ENCODE data around the gene FANK1. TPM values are rescaled to one million over a fixed set of nuclear protein-coding genes. Genes with fewer than 3 reads are reported as not detected.
"Not testable (repeated sequence)": the region's sequence is repeated elsewhere in the genome, so short reads cannot be mapped to it uniquely, and the experiment has no call there.

FANK1 gene
- polyA plus RNA-seq, 1 donor, result 0.56 TPM

DNA sequence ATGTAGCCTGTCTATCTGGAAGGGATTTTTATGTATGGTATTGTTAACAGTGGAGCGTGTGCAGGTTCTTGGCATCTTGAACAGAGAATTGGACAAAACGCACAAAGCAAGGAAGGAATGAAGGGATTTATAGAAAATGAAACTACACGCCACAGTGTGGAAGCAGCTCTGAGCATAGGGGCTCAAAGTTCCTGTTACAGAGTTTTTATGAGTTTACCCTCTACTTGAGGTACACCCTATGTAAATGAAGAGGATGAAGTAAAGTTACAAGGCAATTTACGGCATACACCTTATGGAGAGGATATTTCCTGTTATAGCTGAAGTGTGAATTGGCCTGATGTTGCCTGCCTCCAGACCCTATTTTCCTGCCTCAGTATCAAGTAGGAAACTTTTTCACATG, 33.3 kb downstream of the FANK1 start:
- no peak for DNase-seq

DNA sequence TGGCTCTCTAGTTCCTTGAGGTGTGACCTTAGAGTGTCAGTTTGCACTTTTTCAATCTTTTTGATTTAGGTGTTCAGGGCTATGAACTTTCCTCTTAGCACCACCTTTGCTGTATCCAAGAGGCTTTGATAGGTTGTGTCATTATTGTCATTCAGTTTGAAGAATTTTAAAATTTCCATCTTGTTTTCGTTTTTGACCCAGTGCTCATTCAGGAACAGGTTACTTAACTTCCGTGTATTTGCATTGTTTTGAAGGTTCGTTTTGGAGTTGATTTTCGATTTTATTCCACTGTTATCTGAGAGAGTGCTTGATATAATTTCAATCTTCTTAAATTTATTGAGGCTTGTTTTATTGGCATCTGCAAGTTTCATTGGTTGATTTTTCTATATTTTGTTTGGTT, 37.3 kb downstream of the FANK1 start:
- DNase-seq, result no peak

DNA sequence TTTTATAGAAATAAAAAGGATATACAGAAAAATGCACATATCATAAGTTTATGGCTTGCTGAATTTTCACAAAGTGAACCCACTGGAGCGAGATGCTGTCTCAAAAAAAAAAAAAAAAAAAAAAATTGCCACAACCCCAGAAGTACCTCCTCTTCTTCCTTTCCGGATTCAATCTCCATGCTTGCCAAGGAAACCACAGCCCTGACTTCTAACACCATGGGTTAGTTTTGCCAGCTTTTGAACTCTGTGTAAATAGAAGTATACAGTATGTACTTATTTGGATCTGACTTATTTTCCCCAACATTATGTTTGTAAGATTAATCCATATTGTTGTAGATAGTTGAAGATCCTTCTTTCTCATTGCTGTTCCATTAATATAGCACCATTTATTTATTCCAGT, 40.0 kb downstream of the FANK1 start:
- no peak for DNase-seq

DNA sequence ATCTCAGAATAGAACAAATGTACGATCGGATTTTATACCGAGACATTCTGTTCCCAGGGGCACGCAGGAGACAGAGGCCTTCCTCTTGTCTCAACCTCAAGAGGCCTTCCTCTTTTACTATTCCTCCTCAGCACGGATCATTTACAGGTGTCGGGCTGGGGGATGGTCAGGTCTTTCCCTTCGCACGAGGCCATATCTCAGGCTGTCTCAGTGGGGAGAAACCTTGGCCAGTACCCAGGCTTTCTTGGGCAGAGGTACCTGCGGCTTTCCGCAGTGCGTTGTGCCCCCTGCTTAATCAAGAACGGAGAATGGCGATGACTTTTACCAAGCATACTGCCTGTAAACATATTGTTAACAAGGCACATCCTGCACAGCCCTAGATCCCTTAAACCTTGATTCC, 44.2 kb downstream of the FANK1 start:
- DNase-seq, result no peak

DNA sequence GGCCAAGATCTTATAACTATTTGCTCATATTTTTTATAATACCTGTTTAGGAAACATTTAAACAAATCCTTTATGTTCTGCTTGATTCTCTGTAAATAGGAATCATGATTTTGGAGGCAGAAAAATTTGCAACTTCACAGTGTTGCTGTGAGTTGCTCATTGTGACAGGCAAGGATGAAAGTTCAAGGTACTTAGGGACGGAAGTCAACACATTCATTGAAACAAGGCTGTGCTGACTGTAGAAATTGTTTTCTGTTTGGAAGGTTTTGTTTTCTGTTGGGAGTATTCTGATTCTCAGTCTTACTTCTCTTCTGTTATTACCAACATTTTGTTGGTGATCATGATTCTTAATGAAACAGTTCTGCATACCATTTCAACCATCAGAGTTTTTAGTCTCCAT, 54.9 kb downstream of the FANK1 start:
- DNase-seq, result no peak

DNA sequence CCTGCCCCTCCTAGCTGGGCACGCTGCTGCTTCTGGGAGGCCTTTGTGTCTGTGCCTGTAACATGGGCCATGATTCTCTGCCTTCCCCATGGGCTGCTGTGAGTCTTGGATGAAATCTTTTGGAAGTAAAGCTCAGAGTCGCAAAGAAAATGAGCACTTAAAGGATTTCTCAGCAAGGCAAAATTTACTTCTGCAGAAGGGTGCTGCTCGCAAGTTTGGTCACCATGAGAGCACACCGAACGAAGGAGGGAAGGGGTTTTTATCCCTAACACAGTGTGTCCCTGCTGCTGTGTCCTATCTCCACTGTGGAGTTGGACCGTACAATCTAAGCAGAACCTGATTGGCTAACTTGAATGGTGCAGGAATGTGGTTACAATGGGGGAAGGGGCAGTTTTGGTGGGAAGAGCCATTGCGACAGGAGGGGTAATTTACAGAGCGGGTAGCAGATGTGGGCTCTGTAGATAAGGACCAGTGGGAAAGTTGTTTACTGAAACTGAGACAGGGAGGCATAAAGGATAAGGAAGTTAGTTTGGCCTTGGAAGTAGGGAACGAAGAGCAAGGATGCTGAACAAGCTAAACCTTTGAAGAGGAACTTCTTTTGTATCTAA, 57.5 kb downstream of the FANK1 start:
- DNase-seq, result no peak

DNA sequence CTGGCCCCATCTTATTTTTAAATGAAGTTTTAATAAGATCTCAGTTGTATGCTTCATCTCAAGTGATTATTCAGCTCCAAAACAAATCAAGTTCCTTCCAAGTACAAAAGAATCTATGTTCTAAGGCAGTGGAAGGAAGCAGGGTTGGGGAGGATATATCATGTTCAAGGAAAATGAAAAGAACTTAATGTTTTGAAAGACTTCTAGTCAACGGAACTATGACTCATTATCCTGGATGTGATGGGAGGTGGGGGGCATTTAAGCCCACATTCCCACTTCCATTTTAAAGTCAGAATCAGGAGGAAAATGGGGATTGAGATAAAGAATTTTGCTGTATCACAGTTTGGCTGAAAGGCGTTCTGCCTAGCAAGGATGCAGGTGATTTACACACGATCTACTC, 59.4 kb downstream of the FANK1 start:
- DNase-seq, result no peak

DNA sequence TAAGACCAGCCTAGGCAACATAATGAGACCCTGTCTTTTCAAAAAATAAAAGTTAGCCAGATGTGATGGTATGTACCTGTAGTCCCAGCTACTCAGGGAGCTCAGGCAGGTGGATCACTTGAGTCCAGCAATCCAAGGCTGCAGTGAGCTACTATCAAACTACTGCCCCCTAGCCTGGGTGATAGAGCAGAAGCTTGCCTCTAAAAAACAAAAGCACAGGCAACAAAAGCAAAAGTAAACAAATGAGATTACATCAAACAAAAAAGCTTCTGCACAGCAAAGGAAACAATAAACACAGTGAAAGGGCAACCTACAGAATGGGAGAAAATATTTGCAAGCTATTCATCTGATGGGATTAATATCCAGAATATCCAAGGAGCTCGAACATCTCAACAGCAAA, 65.4 kb downstream of the FANK1 start:
- DNase-seq, result no peak

DNA sequence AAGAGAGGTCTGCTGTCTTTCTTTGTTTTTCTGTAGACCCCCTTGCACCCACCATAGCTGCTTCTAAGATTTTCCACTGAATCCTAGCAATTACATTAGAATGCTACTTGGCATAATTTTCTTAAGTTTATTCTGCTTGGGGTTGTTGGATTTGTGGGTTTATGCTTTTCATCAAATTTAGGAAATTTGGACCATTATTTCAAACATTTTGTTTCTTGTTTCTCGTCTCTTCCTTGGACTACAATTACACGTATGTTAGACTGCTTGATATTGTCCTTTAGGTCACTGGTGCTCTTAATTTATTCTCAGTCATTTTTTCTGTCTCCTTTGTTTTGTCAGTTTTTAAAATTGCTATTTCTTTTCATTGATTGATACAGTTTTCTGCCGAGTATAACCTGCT, 65.8 kb downstream of the FANK1 start:
- DNase-seq, result no peak

DNA sequence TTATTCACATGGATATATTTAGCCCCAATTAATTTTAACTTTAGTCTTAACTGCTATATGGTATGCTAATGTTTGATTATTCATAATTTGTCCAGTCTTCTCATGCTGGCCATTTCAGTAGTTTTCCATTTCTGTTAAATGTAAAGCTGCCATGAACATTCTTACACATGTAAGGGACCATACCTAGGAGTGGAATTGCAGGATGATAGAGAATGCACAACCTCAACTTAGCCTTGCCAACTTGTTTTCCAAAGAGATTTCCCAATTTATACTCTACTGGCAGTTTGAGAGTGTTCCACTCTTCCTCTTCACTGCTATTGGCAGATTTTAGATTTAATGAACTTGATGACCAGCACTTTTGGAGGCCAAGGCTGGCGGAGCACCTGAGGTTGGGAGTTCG, 68.2 kb downstream of the FANK1 start:
- no peak for DNase-seq

DNA sequence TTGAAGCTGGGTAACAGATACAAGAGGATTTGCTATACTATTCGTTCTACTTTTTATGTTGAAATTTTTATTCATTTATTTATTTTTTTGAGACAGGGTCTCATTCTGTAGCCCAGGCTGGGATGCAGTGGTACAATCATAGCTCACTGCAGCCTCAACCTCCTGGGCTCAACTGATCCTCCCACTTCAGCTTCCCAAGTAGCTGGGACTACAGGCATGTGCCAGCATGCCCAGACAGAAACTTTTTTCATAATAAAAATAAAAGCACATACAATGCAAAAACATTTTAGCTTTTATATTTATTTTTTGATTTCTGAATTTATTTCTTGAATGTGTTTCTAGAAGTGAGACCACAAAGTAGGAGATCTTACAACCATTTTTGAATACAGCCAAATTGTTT, 71.2 kb downstream of the FANK1 start:
- no peak for DNase-seq

DNA sequence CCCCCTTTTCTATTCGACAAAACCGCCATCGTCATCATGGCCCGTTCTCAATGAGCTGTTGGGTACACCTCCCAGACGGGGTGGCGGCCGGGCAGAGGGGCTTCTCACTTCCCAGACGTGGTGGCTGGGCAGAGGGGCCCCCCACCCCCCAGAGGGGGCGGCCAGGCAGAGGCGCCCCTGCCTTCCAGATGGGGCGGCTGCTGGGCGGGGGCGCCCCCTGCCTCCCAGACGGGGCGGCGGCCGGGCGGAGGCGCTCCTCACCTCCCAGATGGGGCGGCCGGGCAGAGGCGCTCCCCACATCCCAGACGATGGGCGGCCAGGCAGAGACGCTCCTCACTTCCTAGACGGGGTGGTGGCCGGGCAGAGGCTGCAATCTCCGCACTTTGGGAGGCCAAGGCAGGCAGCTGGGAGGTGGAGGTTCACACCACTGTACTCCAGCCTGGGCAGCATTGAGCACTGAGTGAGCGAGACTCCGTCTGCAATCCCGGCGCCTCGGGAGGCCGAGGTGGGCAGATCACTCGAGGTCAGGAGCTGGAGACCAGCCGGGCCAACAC, 73.8 kb downstream of the FANK1 start:
- not testable (repeated sequence) for DNase-seq

DNA sequence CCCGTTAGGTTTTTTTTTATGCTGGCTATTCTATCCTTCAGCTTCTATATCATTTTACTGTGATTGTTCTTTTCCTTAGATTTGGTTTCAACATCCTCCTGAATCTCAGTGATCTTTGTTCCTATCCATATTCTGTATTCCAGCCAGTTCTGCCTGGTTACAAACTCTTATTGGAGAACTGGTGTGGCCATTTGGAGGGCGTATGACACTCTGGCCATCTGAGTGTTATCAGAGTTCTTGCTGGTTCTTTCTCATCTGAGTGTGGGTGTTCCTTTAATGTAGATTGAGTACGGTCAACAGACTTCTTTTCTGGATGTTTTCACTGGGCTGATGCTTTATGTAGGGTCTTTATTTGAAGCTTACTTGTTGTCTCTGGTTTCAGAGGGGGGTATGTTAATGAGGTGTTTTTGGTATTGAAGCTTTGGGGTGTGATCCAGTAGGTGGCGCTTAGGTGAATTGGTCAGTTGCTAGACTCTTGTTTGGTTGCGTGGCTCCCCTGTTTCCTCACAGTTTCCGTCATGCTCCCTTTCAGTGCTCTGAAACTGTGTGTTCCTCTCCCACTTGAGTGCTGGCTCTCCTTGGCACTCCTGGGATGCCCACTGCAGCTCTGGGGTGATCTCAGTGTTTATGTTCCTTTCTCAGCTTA, 80.7 kb downstream of the FANK1 start:
- DNase-seq, result no peak

DNA sequence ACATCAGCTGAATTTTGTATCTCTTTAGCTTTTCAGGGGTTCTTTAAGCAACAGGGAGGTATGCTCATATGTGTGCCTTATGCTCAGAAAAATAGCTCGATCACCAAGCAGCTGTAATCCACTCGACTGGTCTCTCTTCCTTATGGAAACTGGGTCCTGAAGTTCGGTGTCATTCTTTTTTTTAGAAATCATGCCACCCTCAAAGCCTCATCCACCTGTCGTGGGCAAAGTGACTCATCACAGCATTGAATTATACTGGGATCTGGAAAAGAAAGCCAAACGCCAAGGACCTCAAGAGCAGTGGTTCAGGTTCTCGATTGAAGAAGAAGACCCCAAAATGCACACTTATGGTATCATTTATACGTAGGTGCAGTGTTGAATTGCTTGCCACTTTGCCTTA, 83.6 kb downstream of the FANK1 start:
- DNase-seq, result no peak

DNA sequence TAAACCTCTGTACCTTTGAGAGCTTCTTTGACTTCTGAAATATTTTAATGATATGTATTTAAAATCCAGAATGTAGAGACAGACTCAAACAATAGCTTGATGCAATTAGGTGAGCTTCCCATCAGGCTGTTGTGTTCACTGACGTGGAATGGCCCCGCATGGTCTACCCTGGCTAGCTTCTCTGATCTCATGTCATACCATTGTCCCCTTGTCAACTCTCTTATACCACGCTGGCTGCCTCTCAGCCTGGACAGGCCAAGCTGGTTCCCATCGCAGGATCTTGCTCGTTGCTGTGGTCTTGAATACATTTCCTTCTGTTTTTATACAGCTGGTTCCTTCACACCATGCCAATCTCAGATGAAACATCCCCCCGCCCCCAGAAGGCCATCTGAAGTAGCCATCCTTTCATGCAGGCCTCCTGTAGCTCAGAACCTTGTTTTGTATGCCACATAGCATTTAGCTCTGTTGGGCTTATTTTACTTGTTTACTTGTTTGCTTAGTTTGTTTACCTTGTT, 84.2 kb downstream of the FANK1 start:
- DNase-seq, result no peak

DNA sequence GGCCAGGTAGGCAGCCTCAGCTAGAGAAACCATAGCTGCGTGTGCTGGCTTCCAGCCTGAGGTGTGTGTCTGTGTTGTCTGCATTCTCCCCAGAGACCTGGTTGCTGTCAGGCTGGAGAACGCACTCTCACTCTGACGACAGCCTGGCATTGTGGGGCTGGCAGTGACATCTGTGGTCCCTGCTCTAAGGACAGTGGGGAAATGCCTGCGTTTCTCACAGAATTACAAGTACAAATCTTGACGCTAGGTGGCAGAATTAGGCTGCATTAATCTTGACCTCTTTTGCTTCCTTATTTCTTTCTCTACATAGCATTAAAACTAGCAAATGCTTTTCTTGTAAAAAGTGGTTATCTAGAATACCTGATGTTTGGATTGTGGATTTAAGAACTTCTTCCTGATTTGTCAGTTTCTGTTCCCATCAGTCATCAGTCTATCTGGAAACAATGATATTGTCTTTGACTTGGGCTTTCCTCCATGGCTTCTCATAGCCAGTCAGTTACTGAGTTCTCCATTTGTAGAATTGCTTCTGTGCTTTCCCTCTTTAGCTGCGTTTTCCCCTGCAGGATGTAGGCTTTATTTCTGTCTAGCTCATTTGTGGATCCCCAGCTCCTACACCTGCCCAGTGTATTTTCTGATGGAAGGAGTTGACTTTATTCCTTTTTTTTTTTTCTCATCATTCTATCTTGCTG, 86.0 kb downstream of the FANK1 start:
- peak; percentile 78 for DNase-seq

DNA sequence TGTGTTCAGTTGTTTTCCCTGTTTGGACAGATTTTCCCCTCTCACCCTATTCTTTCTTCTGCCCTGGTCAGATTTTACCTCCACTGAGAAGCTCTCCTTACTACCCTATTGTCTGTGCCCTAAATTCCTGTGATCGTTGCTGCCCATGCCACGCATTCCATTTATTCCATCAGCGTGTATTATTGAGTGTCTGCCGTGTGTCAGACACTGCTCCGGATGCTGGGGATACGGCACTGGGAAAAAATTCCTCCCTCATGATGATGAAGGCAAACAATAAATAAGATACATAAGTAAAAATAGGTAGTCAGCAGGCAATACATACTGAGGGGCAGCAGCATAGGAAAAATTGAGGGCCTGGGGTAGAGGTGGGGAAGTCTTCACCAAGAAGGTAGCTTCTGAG, 86.8 kb downstream of the FANK1 start:
- no peak for DNase-seq

DNA sequence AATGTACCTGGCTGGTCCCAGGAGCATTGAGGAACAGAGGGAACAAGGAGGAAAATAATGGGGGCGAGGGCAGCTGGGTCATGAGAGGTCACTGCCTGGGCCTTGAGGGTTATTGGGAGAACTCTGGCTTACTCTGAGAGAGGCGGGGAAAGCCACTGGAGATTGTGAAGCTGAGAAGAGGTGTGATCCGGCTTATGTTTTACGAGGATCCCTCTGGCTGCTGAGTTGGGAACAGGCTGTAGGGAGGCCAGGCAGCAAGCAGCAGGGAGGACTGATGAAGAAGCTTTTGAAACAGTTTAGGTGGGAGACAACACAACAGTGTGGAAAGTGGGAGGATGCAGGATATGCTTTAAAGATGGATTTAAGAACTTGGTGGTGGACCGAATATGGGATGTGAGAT, 87.3 kb downstream of the FANK1 start:
- no peak for DNase-seq

DNA sequence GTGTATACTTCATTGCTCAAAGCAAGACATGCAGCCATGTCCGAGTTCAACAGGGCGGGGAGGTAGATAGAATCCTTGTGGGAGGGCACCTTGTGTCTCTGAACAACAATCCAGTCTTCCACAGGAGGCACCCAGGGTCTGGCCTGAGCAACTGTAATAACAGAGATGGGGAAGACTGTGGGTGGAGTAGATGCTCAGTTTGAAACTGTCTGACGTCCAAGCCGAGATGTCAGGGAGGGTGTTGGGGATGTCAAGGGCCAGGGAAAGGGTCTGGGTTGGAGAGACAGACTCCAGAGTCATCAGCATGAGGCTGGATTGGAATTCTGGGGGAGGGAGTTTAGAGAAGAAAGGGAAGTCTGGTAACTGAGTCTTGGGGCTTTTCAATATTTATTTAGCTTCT, 88.0 kb downstream of the FANK1 start:
- no peak for DNase-seq

DNA sequence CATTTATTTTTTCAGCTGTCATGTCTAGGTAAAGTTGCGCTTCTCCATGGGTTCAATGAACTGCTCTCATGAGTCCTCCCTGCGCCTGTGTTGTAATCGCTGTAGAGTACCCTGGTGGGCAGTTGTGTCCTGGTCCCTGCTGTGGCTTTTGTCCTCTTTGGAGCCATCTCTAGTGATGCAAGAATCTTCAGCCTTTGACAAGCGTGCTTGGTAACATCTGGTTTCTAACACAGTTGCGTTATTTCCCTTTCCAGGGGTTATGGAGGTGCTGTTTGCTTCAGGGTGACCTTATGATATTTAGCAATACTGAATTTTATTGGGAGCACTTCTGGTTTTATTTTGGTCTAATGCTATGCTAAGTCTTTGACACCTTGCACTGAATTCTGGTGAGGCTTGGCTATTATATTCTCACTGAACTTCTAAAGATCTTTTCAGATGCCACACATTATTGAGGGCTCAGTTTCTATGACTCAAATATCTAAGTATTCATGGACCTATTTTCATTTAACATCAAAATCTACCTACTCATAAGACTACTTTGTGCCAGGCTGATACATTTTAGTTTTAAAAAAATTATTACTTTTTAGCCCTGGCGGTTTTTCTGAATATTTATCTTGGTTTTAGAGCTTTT, 88.6 kb downstream of the FANK1 start:
- DNase-seq, result no peak

DNA sequence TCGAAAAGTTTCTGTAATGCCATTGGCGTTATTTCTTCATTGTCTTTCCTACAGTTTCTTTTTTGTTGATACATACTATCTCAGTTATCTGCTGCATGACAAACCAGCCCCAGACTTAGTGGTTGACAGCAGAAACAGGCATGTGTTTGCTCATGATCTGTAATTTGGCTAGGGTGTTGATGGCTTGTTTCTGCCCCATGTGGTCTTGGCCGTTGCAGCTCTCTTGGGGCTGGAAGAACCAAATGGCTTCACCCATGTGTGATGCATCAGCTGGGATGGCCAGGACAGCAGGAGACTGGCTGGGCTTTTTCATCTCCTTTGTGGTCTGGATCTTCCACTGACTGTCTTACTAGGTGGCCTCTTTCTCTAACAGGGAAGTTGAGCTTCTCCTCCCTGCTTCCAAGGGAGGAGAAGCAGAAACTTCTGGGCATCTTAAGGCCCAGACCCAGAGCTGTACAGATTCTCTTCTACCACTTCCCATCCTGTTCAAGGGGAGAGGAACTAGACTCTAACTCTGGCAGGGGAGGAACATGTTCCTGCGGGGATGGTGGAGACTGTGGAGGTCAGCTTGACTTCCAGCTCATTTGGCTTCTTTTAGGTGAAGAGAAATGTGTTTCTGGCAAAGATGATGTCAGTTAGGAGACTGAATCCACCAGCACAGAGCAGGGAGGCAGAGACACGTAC, 89.3 kb downstream of the FANK1 start:
- no peak for DNase-seq

DNA sequence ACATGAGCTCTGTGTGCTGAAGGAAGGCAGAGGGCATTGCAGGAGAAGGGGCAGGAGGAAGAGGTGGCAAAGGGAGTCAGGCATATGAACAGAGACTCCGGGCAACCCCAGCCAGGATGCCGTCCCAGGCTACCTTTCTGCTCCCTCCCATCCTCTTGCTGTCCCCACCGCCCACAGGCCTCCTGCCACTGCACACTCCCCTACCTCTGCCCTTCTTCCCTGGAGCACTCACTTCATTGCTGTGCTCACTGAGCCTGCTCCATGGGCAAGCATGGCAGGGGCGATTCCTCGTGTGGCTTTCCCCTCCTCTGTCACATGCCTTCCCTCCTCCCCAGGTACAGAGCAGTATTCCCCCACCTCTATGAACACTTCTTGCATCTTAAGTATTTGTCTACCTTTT, 93.4 kb downstream of the FANK1 start:
- DNase-seq, result no peak

DNA sequence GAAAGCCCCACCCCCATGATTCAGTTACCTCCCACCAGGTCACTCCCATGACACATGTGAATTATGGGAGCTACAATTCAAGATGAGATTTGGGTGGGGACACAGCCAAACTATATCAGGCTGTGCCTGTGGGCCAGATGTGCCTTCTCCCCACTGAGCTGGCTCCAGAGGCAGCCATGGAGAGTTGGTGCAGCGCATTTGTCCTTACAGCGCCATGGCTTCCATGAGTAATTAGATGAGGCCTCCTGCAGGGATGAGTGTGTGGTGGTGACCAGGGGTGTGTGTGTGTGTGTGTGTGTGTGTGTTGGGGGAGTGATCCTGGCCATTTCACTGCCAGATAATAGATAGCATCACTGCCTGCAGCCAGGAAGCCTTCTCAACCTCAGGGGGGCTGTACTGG, 94.6 kb downstream of the FANK1 start:
- DNase-seq, result no peak
